Mesothelial cell of epicardium (in vitro differentiated cells): Measurements from ENCODE around the gene LIMK2. TPM values are rescaled to one million over a fixed set of nuclear protein-coding genes. Genes with fewer than 3 reads are reported as not detected.
A peak's percentile ranks its signal among the peaks of the same experiment; 100 is the strongest.

Experiments used
- DNase-seq, 2 experiments: peaks; one replicate each; pipeline ENCODE4 v3.0.0; 2021; ENCODE audit warnings: low spot score in 2 of 2; ENCODE audit not compliant: unreplicated experiment in 2 of 2
- H3K27ac Mint-ChIP-seq: 2 replicates; pipeline ENCODE4 v1.8.0; 2021; ENCODE audit warnings: mixed read lengths
- H3K27me3 Mint-ChIP-seq: 2 replicates; pipeline ENCODE4 v1.8.0; 2021; ENCODE audit warnings: low read depth, mixed read lengths
- H3K36me3 Mint-ChIP-seq: 2 replicates; pipeline ENCODE4 v1.8.0; 2021; ENCODE audit warnings: mixed read lengths
- H3K4me1 Mint-ChIP-seq: 2 replicates; pipeline ENCODE4 v1.8.0; 2021; ENCODE audit warnings: mixed read lengths
- H3K4me3 Mint-ChIP-seq: 2 replicates; pipeline ENCODE4 v1.8.0; 2021; ENCODE audit warnings: mild to moderate bottlenecking, moderate library complexity, mixed read lengths
- H3K9me3 Mint-ChIP-seq: 2 replicates; pipeline ENCODE4 v1.8.0; 2021; ENCODE audit warnings: mixed read lengths
- CTCF ChIP-seq: fragments of 200-600 bp; sonication (generic); IDR thresholded peaks from one replicate; pipeline ENCODE4 v1.5.0; 2021; ENCODE audit warnings: antibody characterized with exemption; ENCODE audit not compliant: unreplicated experiment
- total RNA-seq: library from RNA; stranded (reverse); gene quantifications from 3 replicates; pipeline ENCODE4 v1.2.1, GENCODE V29; 2021

The LIMK2 gene
- total RNA-seq, 1 donor from 2014 or later, result 121 TPM

GRCh38 chr22:31206896-31207687 lies 5.0 kb upstream of the LIMK2 start:
- peak in 1 of 2 experiments; percentile 42 for DNase-seq
- Mint-ChIP-seq H3K27me3 (no peaks in the 10 kb centered on the region), H3K36me3 (peaks cover 18% of the 10 kb centered on the region), H3K27ac (peak overlapping the region; percentile 82), H3K4me3 (no peak overlapping the region), H3K9me3 (no peaks in the 10 kb centered on the region), H3K4me1 (peaks cover 26% of the 10 kb centered on the region)
- TF ChIP-seq CTCF, result no peak

- H3K4me3 Mint-ChIP-seq, result peak overlapping the region; percentile 18
- peaks cover 31% of the 10 kb centered on the region for H3K4me1 Mint-ChIP-seq
- no peaks in the 10 kb centered on the region for H3K9me3 Mint-ChIP-seq
- peaks cover 2% of the 10 kb centered on the region for H3K36me3 Mint-ChIP-seq
- no peak overlapping the region for H3K27ac Mint-ChIP-seq
- no peak for DNase-seq
- TF ChIP-seq CTCF, result no peak
- H3K27me3 Mint-ChIP-seq, result no peaks in the 10 kb centered on the region
Measured at GRCh38 chr22:31210556-31211421, 1.3 kb upstream of the LIMK2 start.

GRCh38 chr22:31211482-31211861 lies 626 bp upstream of the LIMK2 start:
- H3K27ac Mint-ChIP-seq, result no peak overlapping the region
- no peaks in the 10 kb centered on the region for H3K27me3 Mint-ChIP-seq

GRCh38 chr22:31212783-31213629 lies 908 bp downstream of the LIMK2 start:
- DNase-seq, result no peak
- Mint-ChIP-seq H3K4me1 (peaks cover 26% of the 10 kb centered on the region), H3K9me3 (no peaks in the 10 kb centered on the region), H3K27me3 (no peaks in the 10 kb centered on the region), H3K27ac (no peak overlapping the region), H3K4me3 (peak overlapping the region; percentile 87), H3K36me3 (peaks cover 2% of the 10 kb centered on the region)
- no peak for TF ChIP-seq CTCF

More at GRCh38 chr22:31211482-31211861, 626 bp upstream of the LIMK2 start:
- no peak for DNase-seq
- Mint-ChIP-seq H3K9me3 (no peaks in the 10 kb centered on the region), H3K36me3 (peaks cover 2% of the 10 kb centered on the region), H3K4me1 (peaks cover 31% of the 10 kb centered on the region), H3K4me3 (peak overlapping the region; percentile 87)
- TF ChIP-seq CTCF, result no peak

DNA sequence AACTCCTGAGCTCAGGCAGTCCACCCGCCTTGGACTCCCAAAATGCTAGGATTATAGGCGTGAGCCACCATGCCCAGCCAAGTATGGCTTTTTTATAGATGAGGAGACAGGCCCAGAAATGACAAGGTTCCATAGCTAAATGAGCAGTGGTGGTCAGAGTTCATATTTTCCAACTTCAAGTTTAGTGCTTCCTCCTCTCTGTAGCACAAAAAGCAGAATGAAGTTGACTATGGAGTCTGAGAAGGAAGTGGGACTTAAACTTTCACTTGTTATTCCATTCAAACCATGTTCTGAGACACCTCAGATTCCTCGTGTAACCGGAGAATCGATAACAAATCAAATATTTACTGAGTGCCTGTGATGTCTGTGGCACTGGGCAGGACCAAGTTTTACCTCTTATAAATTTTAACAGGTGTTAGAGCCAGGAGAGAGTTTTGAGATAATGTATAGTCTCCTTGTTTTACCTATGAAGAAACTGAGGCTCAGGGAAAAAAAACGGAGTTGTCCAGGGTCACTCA lies 3.0 kb downstream of the LIMK2 start:
- no peak overlapping the region for H3K4me3 Mint-ChIP-seq
- H3K4me1 Mint-ChIP-seq, result peaks cover 33% of the 10 kb centered on the region
- H3K36me3 Mint-ChIP-seq, result no peaks in the 10 kb centered on the region
- no peak overlapping the region for H3K27ac Mint-ChIP-seq
- no peak for DNase-seq
- H3K27me3 Mint-ChIP-seq, result no peaks in the 10 kb centered on the region
- no peak for TF ChIP-seq CTCF
- no peaks in the 10 kb centered on the region for H3K9me3 Mint-ChIP-seq
